Neural progenitor cell (in vitro differentiated cells): ENCODE results near the gene NDRG2. TPM values are rescaled to one million over a fixed set of nuclear protein-coding genes. Genes with fewer than 3 reads are reported as not detected.
A peak's percentile ranks its signal among the peaks of the same experiment; 100 is the strongest.

Source experiments
- DNase-seq: peaks from one replicate; pipeline ENCODE4 v3.0.0-alpha.2; 2016; ENCODE audit warnings: low spot score
- H2AFZ ChIP-seq: fragments of 200-600 bp; sonication (generic); replicated peaks from 2 replicates; pipeline ENCODE4 v1.6.1; 2016; ENCODE audit warnings: antibody characterized with exemption
- H3F3A ChIP-seq: fragments of 200-600 bp; sonication (generic); 2 replicates; pipeline ENCODE4 v1.6.1; 2016; ENCODE audit warnings: antibody characterized with exemption, low read depth
- H3K27ac ChIP-seq: fragments of 200-600 bp; sonication (generic); 2 replicates; pipeline ENCODE4 v1.5.1; 2016; ENCODE audit warnings: mild to moderate bottlenecking
- H3K27me3 ChIP-seq: fragments of 200-600 bp; sonication (generic); 2 replicates; pipeline ENCODE4 v1.6.1; 2016; ENCODE audit warnings: mild to moderate bottlenecking, moderate library complexity
- H3K36me3 ChIP-seq: fragments of 200-600 bp; sonication (generic); 2 replicates; pipeline ENCODE4 v1.5.1; 2016
- H3K4me1 ChIP-seq: fragments of 200-600 bp; sonication (generic); 2 replicates; pipeline ENCODE4 v1.6.1; 2016; ENCODE audit warnings: mixed run types
- H3K4me2 ChIP-seq: fragments of 200-600 bp; sonication (generic); 2 replicates; pipeline ENCODE4 v1.6.1; 2016
- H3K4me3 ChIP-seq: fragments of 200-600 bp; sonication (generic); 2 replicates; pipeline ENCODE4 v1.5.1; 2016
- H3K79me2 ChIP-seq: fragments of 200-600 bp; sonication (generic); 2 replicates; pipeline ENCODE4 v1.6.1; 2016; ENCODE audit warnings: low read depth
- H3K9ac ChIP-seq: fragments of 200-600 bp; sonication (generic); 2 replicates; pipeline ENCODE4 v1.6.1; 2016
- H3K9me3 ChIP-seq: fragments of 200-600 bp; sonication (generic); 2 replicates; pipeline ENCODE4 v1.5.1; 2016; ENCODE audit warnings: low read depth
- H4K20me1 ChIP-seq: fragments of 200-600 bp; sonication (generic); 2 replicates; pipeline ENCODE4 v1.6.1; 2016; ENCODE audit warnings: low read depth
- H3K27ac Mint-ChIP-seq: 3 replicates; pipeline ENCODE4 v1.8.0; 2021; ENCODE audit warnings: mixed read lengths
- H3K27me3 Mint-ChIP-seq: 2 replicates; pipeline ENCODE4 v1.8.0; 2022; ENCODE audit warnings: low read depth, mild to moderate bottlenecking, inconsistent platforms, moderate library complexity, mixed read lengths; ENCODE audit not compliant: insufficient read depth
- H3K36me3 Mint-ChIP-seq: 3 replicates; pipeline ENCODE4 v1.8.0; 2021; ENCODE audit warnings: mixed read lengths
- H3K4me1 Mint-ChIP-seq: 3 replicates; pipeline ENCODE4 v1.8.0; 2021; ENCODE audit warnings: mixed read lengths
- H3K4me3 Mint-ChIP-seq: 3 replicates; pipeline ENCODE4 v1.8.0; 2021; ENCODE audit warnings: mild to moderate bottlenecking, moderate library complexity, mixed read lengths
- H3K9me3 Mint-ChIP-seq: 3 replicates; pipeline ENCODE4 v1.8.0; 2020; ENCODE audit warnings: mixed read lengths
- CTCF ChIP-seq: fragments of 200-600 bp; sonication (generic); IDR thresholded peaks from 2 replicates; pipeline ENCODE4 v1.5.1; 2017; ENCODE audit warnings: antibody characterized with exemption, mild to moderate bottlenecking
- EZH2 ChIP-seq: fragments of 200-600 bp; sonication (generic); IDR thresholded peaks from 2 replicates; pipeline ENCODE4 v1.6.1; 2017; ENCODE audit warnings: antibody characterized with exemption, mild to moderate bottlenecking, moderate library complexity
- EZH2phosphoT487 ChIP-seq: fragments of 200-600 bp; sonication (generic); IDR thresholded peaks from 2 replicates; pipeline ENCODE4 v1.6.1; 2017; ENCODE audit warnings: antibody characterized with exemption
- total RNA-seq: library from RNA; depleted of rRNA; stranded (reverse); fragments of >200 nt; gene quantifications from 2 replicates; pipeline ENCODE4 v1.2.3, GENCODE V29; 2015; ENCODE audit warnings: low replicate concordance

The NDRG2 gene
- total RNA-seq, 1 donor from 2014 or later, result 1.3 TPM

GRCh38 chr14:20978687-20979086 lies 46.2 kb downstream of the NDRG2 start:
- H3K4me3 ChIP-seq, result no peak overlapping the region
- Mint-ChIP-seq H3K4me3 (no peak overlapping the region), H3K27ac (no peak overlapping the region), H3K27me3 (peaks cover 2% of the 10 kb centered on the region), H3K4me1 (no peaks in the 10 kb centered on the region), H3K36me3 (no peaks in the 10 kb centered on the region), H3K9me3 (no peaks in the 10 kb centered on the region)
- no peak for TF ChIP-seq EZH2
- TF ChIP-seq EZH2phosphoT487, result no peak
- TF ChIP-seq CTCF, result no peak
- H3K36me3 ChIP-seq, result no peaks in the 10 kb centered on the region
- no peak overlapping the region for H3K4me2 ChIP-seq
- no peaks in the 10 kb centered on the region for H4K20me1 ChIP-seq
- no peaks in the 10 kb centered on the region for H3K79me2 ChIP-seq
- peaks cover 14% of the 10 kb centered on the region for H3K27me3 ChIP-seq
- H3K27ac ChIP-seq, result no peak overlapping the region
- H3K4me1 ChIP-seq, result no peaks in the 10 kb centered on the region
- H2AFZ ChIP-seq, result no peak overlapping the region
- no peak for DNase-seq
- no peaks in the 10 kb centered on the region for H3F3A ChIP-seq
- H3K9ac ChIP-seq, result no peak overlapping the region
- H3K9me3 ChIP-seq, result no peaks in the 10 kb centered on the region

- TF ChIP-seq EZH2, result no peak
- no peak for TF ChIP-seq CTCF
- TF ChIP-seq EZH2phosphoT487, result no peak
- H3K4me1 ChIP-seq, result no peaks in the 10 kb centered on the region
- no peak overlapping the region for H3K4me2 ChIP-seq
- no peak overlapping the region for H2AFZ ChIP-seq
- no peaks in the 10 kb centered on the region for H3K79me2 ChIP-seq
- Mint-ChIP-seq H3K9me3 (no peaks in the 10 kb centered on the region), H3K27ac (no peak overlapping the region), H3K4me1 (peaks cover 7% of the 10 kb centered on the region), H3K36me3 (no peaks in the 10 kb centered on the region), H3K27me3 (peaks cover 2% of the 10 kb centered on the region), H3K4me3 (no peak overlapping the region)
- H3K27ac ChIP-seq, result no peak overlapping the region
- no peak for DNase-seq
- H3F3A ChIP-seq, result peaks cover under 1% of the 10 kb centered on the region
- H3K36me3 ChIP-seq, result no peaks in the 10 kb centered on the region
- no peaks in the 10 kb centered on the region for H3K9me3 ChIP-seq
- H3K9ac ChIP-seq, result no peak overlapping the region
- no peaks in the 10 kb centered on the region for H4K20me1 ChIP-seq
- H3K27me3 ChIP-seq, result peaks cover 15% of the 10 kb centered on the region
- no peak overlapping the region for H3K4me3 ChIP-seq
Measured at GRCh38 chr14:20976291-20976690, 48.6 kb downstream of the NDRG2 start.

GRCh38 chr14:20973501-20973900 lies 51.4 kb downstream of the NDRG2 start:
- Histone ChIP-seq H3K79me2 (no peaks in the 10 kb centered on the region), H3K27me3 (peaks cover 25% of the 10 kb centered on the region), H3K9me3 (no peaks in the 10 kb centered on the region), H2AFZ (no peak overlapping the region), H3K9ac (no peak overlapping the region), H3K36me3 (no peaks in the 10 kb centered on the region), H3K4me3 (no peak overlapping the region), H3K27ac (no peak overlapping the region), H3F3A (peaks cover 4% of the 10 kb centered on the region), H3K4me2 (no peak overlapping the region), H3K4me1 (no peaks in the 10 kb centered on the region), H4K20me1 (no peaks in the 10 kb centered on the region)
- H3K4me3 Mint-ChIP-seq, result no peak overlapping the region
- no peaks in the 10 kb centered on the region for H3K36me3 Mint-ChIP-seq
- H3K4me1 Mint-ChIP-seq, result peaks cover 7% of the 10 kb centered on the region
- H3K27ac Mint-ChIP-seq, result no peak overlapping the region
- no peaks in the 10 kb centered on the region for H3K9me3 Mint-ChIP-seq
- peaks cover 2% of the 10 kb centered on the region for H3K27me3 Mint-ChIP-seq
- no peak for DNase-seq
- TF ChIP-seq EZH2phosphoT487, result no peak
- TF ChIP-seq CTCF, result no peak
- no peak for TF ChIP-seq EZH2

GRCh38 chr14:20971705-20972021 lies 53.2 kb downstream of the NDRG2 start:
- H3K27ac ChIP-seq, result no peak overlapping the region
- Mint-ChIP-seq H3K9me3 (no peaks in the 10 kb centered on the region), H3K36me3 (no peaks in the 10 kb centered on the region), H3K27me3 (peaks cover under 1% of the 10 kb centered on the region), H3K4me3 (peak overlapping the region; percentile 96), H3K4me1 (peaks cover 7% of the 10 kb centered on the region), H3K27ac (peak overlapping the region; percentile 5)
- no peak overlapping the region for H3K9ac ChIP-seq
- H3K9me3 ChIP-seq, result no peaks in the 10 kb centered on the region
- no peaks in the 10 kb centered on the region for H3K4me1 ChIP-seq
- no peaks in the 10 kb centered on the region for H3K36me3 ChIP-seq
- H3F3A ChIP-seq, result peaks cover 4% of the 10 kb centered on the region
- H3K4me3 ChIP-seq, result peak overlapping the region; percentile 67
- H3K27me3 ChIP-seq, result peaks cover 43% of the 10 kb centered on the region
- peak overlapping the region; percentile 77 for H3K4me2 ChIP-seq
- no peaks in the 10 kb centered on the region for H3K79me2 ChIP-seq
- no peak for TF ChIP-seq EZH2phosphoT487
- no peak for TF ChIP-seq EZH2
- TF ChIP-seq CTCF, result no peak
- H2AFZ ChIP-seq, result peak overlapping the region; percentile 95
- no peaks in the 10 kb centered on the region for H4K20me1 ChIP-seq
- no peak for DNase-seq
